Measurements from ENCODE around the gene PIM1.
"Not testable (repeated sequence)": the region's sequence is repeated elsewhere in the genome, so short reads cannot be mapped to it uniquely, and the experiment has no call there.

Gene PIM1

DNA sequence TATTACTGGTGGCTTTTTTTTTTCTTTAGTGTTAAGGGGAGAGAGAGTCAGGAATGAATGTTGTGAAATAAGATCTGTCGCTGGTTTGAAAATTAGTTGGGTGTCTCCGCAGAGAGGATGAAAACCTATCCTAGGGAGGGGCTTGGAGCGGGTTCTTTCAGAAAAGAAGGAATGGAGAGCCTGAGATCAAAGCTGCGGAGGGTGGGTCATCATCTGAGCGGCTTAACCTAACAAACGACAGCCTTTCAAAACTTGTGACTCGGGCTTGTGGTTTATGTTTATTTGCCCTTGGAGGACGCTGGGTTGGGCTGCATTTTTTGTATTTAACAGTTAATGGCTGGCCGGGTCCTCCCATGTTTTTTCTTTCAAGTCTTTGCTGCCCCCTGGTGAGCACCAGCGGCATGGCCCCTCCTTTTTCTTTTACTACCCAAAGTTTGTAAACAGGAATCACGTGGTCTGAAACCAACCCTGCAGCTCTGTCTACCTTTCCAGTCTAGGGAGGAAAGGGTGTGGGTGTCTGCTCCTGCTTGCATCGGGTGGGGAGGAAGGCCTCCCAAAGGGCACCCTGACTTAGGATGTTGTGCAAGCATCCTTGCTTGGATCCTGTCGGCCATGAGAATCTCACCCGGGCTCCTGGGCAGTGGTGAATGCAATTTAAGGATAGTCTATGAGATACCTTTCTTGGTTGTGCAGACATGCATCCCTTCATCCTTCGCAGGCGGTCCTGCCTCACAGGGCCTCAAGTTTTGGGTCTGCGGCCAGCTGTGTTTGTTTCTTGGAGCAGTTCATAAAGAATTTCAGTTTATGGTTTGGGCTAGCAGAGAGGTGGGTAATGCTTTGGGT lies 2.2 kb downstream of the PIM1 start:
- peak; percentile 91 for DNase-seq

DNA sequence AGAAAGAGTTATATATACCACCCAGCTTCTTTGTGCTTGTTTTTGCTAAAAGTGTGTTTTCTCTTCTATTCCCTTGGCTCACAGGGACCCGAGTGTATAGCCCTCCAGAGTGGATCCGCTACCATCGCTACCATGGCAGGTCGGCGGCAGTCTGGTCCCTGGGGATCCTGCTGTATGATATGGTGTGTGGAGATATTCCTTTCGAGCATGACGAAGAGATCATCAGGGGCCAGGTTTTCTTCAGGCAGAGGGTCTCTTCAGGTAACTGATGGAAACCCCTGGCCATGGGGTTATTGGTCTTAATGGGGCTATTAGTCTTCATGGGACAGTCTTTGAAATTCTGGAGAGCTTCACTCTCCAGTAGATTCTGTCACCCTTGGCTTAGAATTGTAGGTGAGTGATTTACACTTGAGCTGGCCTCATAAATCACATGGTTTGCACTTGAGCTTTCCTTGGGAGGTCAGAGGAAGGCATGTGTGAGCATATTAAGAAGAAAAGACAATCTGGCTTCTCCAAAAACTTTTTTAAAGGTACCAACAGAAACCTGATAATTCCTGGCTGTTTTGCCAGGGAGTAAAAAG lies 3.0 kb downstream of the PIM1 start:
- no peak for DNase-seq

GRCh38 chr6:37173493-37174195 lies 3.7 kb downstream of the PIM1 start:
- no peak for DNase-seq

- no peak for DNase-seq
Measured at GRCh38 chr6:37174196-37174514, 4.2 kb downstream of the PIM1 start.

DNA sequence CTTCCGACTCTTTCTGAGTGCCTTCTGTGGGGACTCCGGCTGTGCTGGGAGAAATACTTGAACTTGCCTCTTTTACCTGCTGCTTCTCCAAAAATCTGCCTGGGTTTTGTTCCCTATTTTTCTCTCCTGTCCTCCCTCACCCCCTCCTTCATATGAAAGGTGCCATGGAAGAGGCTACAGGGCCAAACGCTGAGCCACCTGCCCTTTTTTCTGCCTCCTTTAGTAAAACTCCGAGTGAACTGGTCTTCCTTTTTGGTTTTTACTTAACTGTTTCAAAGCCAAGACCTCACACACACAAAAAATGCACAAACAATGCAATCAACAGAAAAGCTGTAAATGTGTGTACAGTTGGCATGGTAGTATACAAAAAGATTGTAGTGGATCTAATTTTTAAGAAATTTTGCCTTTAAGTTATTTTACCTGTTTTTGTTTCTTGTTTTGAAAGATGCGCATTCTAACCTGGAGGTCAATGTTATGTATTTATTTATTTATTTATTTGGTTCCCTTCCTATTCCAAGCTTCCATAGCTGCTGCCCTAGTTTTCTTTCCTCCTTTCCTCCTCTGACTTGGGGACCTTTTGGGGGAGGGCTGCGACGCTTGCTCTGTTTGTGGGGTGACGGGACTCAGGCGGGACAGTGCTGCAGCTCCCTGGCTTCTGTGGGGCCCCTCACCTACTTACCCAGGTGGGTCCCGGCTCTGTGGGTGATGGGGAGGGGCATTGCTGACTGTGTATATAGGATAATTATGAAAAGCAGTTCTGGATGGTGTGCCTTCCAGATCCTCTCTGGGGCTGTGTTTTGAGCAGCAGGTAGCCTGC lies 4.8 kb downstream of the PIM1 start:
- DNase-seq: no peak

GRCh38 chr6:37175332-37176267 lies 5.6 kb downstream of the PIM1 start:
- no peak for DNase-seq

DNA sequence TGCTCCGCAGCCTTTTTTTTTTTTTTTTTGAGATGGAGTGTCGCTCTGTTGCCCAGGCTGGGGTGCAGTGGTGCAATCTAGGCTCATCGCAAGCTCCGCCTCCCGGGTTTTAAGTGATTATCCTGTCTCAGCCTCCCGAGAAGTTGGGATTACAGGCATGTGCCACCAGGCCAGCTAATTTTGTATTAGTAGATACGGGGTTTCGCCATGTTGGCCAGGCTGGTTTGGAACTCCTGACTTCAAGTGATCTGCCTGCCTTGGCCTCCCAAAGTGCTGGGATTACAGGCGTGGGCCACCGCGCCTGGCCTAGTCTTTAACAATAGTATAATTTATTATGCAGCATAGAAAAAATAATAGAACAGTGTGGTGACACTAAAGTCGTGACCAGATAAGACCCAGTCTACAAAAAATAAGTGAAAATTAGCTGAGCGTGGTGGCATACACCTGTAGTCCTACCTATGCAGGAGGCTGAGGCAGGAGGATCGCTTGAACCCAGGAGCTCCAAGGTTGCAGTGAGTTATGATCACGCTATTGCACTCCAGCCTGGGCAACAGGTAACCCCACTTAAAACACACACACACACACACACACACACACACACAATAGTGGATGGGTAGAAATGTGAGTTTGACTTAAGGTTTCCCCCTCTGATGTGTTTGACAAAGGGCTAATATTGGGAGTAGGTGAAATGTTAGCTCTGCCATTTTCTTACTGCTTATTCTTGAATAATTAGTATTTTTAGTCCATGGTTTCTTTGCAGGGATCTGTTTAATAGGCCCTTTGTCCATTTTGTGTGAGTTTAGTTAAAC lies 6.5 kb downstream of the PIM1 start:
- no peak for DNase-seq

GRCh38 chr6:37177077-37177934 lies 7.4 kb downstream of the PIM1 start:
- DNase-seq: no peak

DNA sequence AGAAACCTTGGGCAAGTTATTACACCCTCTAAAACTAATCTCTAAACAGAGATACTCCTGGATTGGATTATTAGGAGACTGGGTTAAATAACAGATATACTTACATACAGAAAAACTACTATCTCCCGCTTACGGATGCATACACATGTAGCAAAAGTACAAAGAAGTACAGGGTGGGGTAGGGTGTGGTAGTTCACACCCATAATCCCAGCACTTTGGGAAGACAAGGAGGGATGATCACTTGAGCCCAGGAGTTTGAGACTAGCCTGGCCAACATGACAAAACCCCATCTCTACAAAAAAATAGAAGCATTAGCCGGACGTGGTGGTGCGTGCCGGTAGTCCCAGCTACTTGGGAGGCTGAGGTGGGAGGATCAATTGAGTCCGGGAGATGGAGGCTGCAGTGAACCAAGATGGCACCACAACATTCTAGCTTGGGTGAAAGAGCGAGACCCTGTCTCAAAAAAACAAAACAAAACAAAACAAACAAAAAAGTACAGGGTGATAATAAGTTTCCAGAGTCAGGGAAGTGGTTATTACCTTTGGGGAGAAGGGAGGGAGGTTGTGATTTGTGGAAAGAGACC lies 8.1 kb downstream of the PIM1 start:
- DNase-seq: no peak

DNA sequence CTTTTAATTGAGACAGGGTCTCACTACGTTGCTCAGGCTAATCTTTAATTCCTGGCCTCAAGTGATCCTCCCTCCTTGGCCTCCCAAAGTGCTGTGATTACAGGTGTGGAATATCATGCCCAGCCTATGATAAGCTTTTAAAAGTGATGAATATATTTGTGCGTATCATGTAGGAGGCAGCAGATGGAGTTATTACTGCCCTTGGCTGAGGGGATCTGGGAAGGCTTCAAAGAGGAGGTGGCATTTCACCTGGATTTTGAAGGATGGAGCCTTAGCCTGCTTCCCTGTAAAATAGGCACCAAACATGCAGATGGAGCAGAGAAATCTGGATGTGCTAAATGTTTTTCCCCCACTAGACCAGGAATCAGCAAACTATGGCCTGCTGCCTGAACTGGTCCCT lies 10.1 kb downstream of the PIM1 start:
- no peak for DNase-seq

- DNase-seq: not testable (repeated sequence)
Measured at GRCh38 chr6:37180610-37181009, 10.7 kb downstream of the PIM1 start.

DNA sequence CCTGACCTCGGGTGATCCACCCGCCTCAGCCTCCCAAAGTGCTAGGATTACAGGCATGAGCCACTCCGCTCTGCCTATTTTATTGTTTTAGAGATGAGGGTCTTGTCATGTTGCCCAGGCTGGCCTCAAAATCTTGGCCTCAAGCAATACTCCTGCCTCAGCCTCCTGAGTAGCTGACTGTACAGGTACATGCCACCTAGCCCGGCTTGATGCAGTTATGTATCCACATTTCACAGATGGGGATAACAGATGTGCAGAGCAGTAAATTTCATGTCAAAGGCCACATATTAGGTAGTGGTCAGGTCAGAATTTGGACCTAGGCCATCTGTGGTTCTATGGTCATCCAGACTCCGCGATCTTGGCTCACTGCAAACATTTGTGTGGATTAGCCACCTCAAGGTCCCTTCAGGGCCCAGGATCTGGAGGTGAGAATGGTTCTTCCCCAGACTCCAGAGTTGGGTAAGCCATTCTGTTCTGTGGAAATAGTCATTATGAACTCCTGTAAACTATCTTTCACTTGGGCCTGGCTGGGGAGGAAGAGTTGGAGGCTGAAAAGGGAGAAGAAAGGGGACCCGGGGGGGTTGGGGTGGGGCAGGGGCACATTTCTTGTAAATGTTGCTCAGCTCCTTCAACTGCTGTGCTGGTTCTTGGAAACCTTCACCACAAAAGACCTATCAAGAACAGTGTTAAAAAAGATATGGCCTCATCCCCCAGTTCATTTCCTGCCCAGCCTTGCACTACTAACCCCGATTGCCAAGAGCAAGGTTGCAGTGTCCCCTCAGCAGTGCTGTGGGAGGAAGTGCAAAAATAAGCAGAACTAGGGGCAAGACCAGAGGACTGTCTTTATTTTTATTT lies 13.0 kb downstream of the PIM1 start:
- DNase-seq: no peak

- not testable (repeated sequence) for DNase-seq
Measured at GRCh38 chr6:37185949-37186720, 16.2 kb downstream of the PIM1 start.

DNA sequence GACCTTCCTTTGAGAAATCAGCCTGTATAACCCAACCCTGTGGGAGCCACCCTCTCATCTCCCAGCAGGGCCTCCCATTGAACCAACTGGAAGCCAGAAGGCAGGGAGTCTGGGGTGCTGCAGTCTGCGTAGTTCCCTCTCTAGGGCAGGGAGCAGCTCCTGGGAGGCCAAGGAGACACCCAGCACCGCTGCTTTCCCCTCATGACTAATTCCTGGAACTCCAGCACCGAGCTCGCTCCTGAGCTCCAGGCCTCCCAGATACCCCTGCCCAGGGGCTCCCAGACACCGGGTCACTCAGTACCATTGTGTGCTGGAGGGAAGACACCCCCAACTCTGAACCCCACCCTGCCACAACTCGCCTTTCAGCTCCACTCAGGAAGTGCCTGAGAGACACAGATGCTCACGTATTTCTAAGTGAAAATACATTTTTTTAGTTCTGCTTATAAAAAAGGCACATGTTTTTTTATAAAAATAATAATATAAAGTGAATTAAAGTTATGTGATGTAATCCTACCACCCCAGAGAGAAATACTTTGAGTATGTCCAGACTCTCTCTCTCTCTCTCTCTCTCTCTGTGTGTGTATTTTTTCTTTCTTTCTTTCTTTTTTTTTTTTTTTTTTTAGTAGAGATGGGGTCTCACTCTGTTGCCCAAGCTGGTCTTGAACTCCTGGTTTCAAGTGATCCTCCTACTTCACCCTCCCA lies 17.5 kb downstream of the PIM1 start:
- no peak for DNase-seq

GRCh38 chr6:37188962-37189510 lies 19.1 kb downstream of the PIM1 start:
- no peak for DNase-seq

GRCh38 chr6:37190159-37190535 lies 20.2 kb downstream of the PIM1 start:
- no peak for DNase-seq

DNA sequence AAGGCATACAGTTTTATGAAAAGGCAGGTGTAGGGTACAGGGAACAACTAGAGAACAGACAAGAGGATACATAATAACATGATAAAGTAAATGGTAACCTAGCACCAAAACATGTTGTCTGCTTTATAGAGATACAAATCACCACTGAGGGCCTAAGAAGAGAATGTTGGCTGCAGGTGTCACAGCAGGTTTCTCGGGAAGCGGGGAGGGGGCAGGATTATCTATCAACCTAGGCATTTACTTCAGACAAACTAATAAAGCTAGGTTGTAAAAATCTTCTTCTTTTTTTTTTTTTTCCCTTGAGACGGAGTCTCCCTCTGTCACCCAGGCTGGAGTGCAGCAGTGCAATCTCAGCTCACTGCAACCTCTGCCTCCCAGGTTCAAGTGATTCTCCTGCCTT lies 22.7 kb downstream of the PIM1 start:
- DNase-seq: no peak
